Epithelial cell of esophagus (primary cell): ENCODE data around the gene WFDC12.

ENCODE experiments used
- DNase-seq: peaks from one replicate; pipeline ENCODE4 v3.0.0; 2010; ENCODE audit warnings: low read depth
- H3K4me3 ChIP-seq: 2 replicates; pipeline ENCODE4 v1.5.1; 2011; ENCODE audit warnings: mild to moderate bottlenecking, low read length, control low read depth
- CTCF ChIP-seq: IDR thresholded peaks from 2 replicates; pipeline ENCODE4 v1.5.1; 2011; ENCODE audit warnings: low read depth, mild to moderate bottlenecking, low read length, control low read depth, inconsistent platforms; ENCODE audit not compliant: insufficient read depth; ENCODE audit errors: missing control alignments

WFDC12 gene

DNA sequence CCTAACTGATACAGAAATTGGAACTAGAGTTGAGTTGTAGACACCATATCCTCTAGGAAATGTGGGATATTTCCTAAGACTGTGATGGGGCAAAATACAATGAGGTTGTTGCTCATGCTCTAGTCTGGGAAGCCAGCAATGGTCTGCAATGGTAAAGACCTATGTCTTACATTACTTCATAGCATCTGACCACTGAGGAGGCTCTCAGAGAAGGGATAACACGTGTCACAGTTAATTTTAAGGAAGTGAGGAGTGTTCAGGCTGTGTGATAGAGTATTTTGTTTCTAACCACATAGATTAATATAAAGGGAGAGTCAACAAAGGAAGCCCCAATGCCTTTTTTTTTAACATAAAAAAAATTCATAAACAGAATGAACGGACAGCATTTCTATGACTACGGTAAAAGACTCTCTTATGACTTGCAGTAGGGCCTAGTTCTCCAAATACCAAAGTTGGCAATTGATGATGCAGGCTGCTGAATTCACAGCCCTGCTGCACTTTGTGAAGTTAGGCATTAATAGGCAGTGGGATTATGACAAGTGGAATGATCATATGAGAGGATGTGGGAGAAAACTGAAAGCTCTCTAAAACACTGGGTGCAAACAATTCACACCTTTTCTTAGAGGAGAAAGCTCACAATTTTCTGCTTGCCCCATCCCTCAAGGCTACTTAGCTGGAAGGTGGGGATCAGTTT is 37.0 kb downstream of the WFDC12 start:
- H3K4me3 ChIP-seq = no peak overlapping the region
- no peak for TF ChIP-seq CTCF
- DNase-seq = no peak

DNA sequence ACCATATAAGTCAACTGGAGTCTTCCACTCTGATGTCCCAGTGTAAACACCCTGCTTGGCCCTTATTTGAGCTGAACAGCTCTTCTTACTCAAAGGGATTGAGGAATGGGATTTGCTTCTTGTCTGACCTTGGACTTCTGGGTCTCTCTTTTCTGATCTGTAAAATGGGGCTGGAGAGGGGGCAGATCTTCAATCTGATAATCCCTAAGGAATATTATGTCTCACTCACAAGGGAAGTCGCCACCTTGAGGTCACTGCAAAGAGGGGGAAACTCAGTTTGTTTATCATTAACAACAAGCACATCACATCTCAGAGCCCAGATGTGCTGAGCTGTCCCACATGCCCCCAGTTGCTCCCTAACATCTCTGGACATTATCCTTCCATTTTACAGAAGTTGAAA is 38.4 kb downstream of the WFDC12 start:
- TF ChIP-seq CTCF = no peak
- no peak overlapping the region for H3K4me3 ChIP-seq
- no peak for DNase-seq

GRCh38 chr20:45085289-45085688 is 39.0 kb downstream of the WFDC12 start:
- DNase-seq = no peak
- no peak overlapping the region for H3K4me3 ChIP-seq
- TF ChIP-seq CTCF = no peak

DNA sequence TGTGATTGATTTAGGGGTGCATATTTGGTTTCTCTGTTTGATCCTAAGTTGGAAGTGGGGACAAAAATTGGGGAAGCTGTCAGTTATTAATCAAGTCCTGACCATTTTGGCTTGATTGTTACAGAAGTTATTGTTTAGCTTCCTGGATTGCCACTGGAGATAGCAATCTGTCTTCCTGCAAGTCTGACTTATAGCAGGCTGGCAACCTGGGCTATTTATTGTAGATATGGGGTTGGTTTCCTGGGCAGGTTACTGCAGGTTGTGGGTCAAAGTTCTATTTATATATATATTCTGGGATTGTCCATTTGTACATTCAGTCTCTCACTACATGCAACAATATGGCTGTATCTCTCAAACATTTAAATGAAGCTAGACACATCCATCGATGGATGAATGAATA is 41.1 kb downstream of the WFDC12 start:
- TF ChIP-seq CTCF = no peak
- H3K4me3 ChIP-seq = no peak overlapping the region
- no peak for DNase-seq

DNA sequence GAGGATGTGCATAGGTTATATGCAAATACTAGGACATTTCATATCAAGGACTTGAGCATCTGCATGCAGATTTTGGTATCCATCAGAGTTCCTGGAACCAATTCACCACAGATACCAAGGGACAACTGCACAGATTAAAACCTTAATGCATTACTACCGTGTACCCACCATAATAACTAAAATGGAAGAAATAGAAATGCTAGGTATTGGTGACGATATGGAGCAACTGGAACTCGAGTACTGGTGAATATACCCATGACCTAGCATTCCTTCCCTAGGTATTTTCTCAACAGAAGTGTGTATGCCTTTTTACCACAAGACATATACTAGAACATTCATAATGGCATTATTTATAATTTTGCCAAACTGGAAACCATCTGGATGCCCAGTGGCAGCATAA is 41.8 kb downstream of the WFDC12 start:
- no peak for TF ChIP-seq CTCF
- no peak overlapping the region for H3K4me3 ChIP-seq
- DNase-seq = no peak

- H3K4me3 ChIP-seq = no peak overlapping the region
- no peak for DNase-seq
- peak; percentile 33 for TF ChIP-seq CTCF
Measured at GRCh38 chr20:45080867-45081624, 43.2 kb downstream of the WFDC12 start.
